Thyroid gland (tissue), 4 donors: ENCODE measurements around the gene ABHD18. TPM values are rescaled to one million over a fixed set of nuclear protein-coding genes. Genes with fewer than 3 reads are reported as not detected.

ENCODE experiments used
- DNase-seq, 2 donors: peaks; one replicate each; pipeline ENCODE4 v3.0.0-alpha.2; 2019
- H3K27ac ChIP-seq, 3 donors: fragments of 200-600 bp; sonication (generic); 1 replicate in 2 of 3; 2 replicates in 1 of 3; pipeline ENCODE4 v1.5.1; 2016 to 2019; ENCODE audit warnings: mild to moderate bottlenecking in 1 of 3, moderate library complexity in 1 of 3
- H3K27me3 ChIP-seq: fragments of 200-600 bp; sonication (generic); one replicate; pipeline ENCODE4 v1.5.1; 2019
- H3K36me3 ChIP-seq, 2 donors: fragments of 200-600 bp; sonication (generic); one replicate each; pipeline ENCODE4 v1.5.1; 2016 to 2019
- H3K4me1 ChIP-seq, 2 donors: fragments of 200-600 bp; sonication (generic); one replicate each; pipeline ENCODE4 v1.5.1; 2017 to 2019
- H3K4me3 ChIP-seq, 3 donors: fragments of 200-600 bp; sonication (generic); replicated peaks in 1 of 3; 1 replicate in 2 of 3; 2 replicates in 1 of 3; pipeline ENCODE4 v1.5.1; 2016; ENCODE audit warnings: mild to moderate bottlenecking in 1 of 3
- H3K9me3 ChIP-seq: fragments of 200-600 bp; sonication (generic); one replicate; pipeline ENCODE4 v1.5.1; 2017
- CTCF ChIP-seq, 6 experiments: fragments of 200-600 bp in 3 of 6; fragments of 450-650 bp in 3 of 6; sonication (generic) in 3 of 6; IDR thresholded peaks; one replicate each; pipeline ENCODE4 v1.5.1; 2016 to 2019; ENCODE audit warnings: antibody characterized with exemption in 6 of 6, mild to moderate bottlenecking in 2 of 6, inconsistent platforms in 1 of 6, moderate library complexity in 1 of 6
- POLR2A ChIP-seq, 2 donors: fragments of 450-650 bp; IDR thresholded peaks; one replicate each; pipeline ENCODE4 v1.6.1; 2017; ENCODE audit warnings: antibody characterized with exemption in 2 of 2, mild to moderate bottlenecking in 2 of 2, moderate library complexity in 1 of 2
- WGBS, 2 donors: methylation state at CpG; one replicate each; pipeline ENCODE4 v1.1.5; 2017; 5-methylcytosine and 5-hydroxymethylcytosine counted together
- intact Hi-C: fragments of 100-400 bp; cut with DNase I; formaldehyde crosslinking; loops from one replicate; pipeline ENCODE4 v1.15.1; 2023
- total RNA-seq, 4 donors: library from RNA; depleted of rRNA; stranded (reverse); fragments of >200 nt; gene quantifications; one replicate each; pipeline ENCODE4 v1.2.3, GENCODE V29; 2016

Gene ABHD18
- total RNA-seq, 4 donors from 2014 or later: 14.6 to 28.2 (median 18.5) TPM

- 97 to 98% methylated on average over 5 of the region's 5 CpGs for WGBS, 2 donors
- no peaks in the 10 kb centered on the region for H3K4me1 ChIP-seq
- no peak for DNase-seq
- H3K27me3 ChIP-seq: no peaks in the 10 kb centered on the region
- H3K4me3 ChIP-seq: no peak overlapping the region
- H3K9me3 ChIP-seq: no peaks in the 10 kb centered on the region
- intact Hi-C loops: no loop called here
- TF ChIP-seq CTCF (IDR thresholded peaks at IDR 0.05) (no peak), POLR2A (IDR thresholded peaks at IDR 0.05) (no peak)
- no peak overlapping the region for H3K27ac ChIP-seq
- H3K36me3 ChIP-seq: no peaks in the 10 kb centered on the region
Measured at GRCh38 chr4:128006592-128006991, 41.4 kb downstream of the ABHD18 start.

- Histone ChIP-seq H3K4me1 (no peaks in the 10 kb centered on the region), H3K27me3 (no peaks in the 10 kb centered on the region), H3K4me3 (no peak overlapping the region), H3K36me3 (peaks cover 0 to 6% of the 10 kb centered on the region in 2 donors), H3K9me3 (no peaks in the 10 kb centered on the region), H3K27ac (no peak overlapping the region)
- intact Hi-C loops: no loop called here
- no peak for DNase-seq
- TF ChIP-seq POLR2A (IDR thresholded peaks at IDR 0.05) (no peak), CTCF (IDR thresholded peaks at IDR 0.05) (no peak)
- WGBS, 2 donors: 79 to 81% methylated on average over 3 of the region's 3 CpGs
Measured at GRCh38 chr4:128009428-128009827, 44.2 kb downstream of the ABHD18 start.

GRCh38 chr4:128025319-128025718 is 60.1 kb downstream of the ABHD18 start:
- DNase-seq: no peak
- Histone ChIP-seq H3K36me3 (peaks cover 20 to 27% of the 10 kb centered on the region in 2 donors), H3K27me3 (no peaks in the 10 kb centered on the region), H3K4me1 (no peaks in the 10 kb centered on the region), H3K27ac (no peak overlapping the region), H3K4me3 (no peak overlapping the region), H3K9me3 (no peaks in the 10 kb centered on the region)
- TF ChIP-seq CTCF (IDR thresholded peaks at IDR 0.05): no peak
- TF ChIP-seq POLR2A (IDR thresholded peaks at IDR 0.05): no peak
- intact Hi-C loops: no loop called here

- H3K9me3 ChIP-seq: no peaks in the 10 kb centered on the region
- H3K27ac ChIP-seq: no peak overlapping the region
- intact Hi-C loops: no loop called here
- H3K36me3 ChIP-seq: peaks cover 5 to 9% of the 10 kb centered on the region in 2 donors
- TF ChIP-seq POLR2A (IDR thresholded peaks at IDR 0.05) (no peak), CTCF (IDR thresholded peaks at IDR 0.05) (no peak)
- no peaks in the 10 kb centered on the region for H3K27me3 ChIP-seq
- no peak for DNase-seq
- no peaks in the 10 kb centered on the region for H3K4me1 ChIP-seq
- no peak overlapping the region for H3K4me3 ChIP-seq
- 94 to 98% methylated on average over 4 of the region's 4 CpGs for WGBS, 2 donors
Measured at GRCh38 chr4:128029907-128030306, 64.7 kb downstream of the ABHD18 start.

- no peaks in the 10 kb centered on the region for H3K4me1 ChIP-seq
- H3K27me3 ChIP-seq: no peaks in the 10 kb centered on the region
- no peak overlapping the region for H3K27ac ChIP-seq
- TF ChIP-seq CTCF (IDR thresholded peaks at IDR 0.05): no peak
- TF ChIP-seq POLR2A (IDR thresholded peaks at IDR 0.05): no peak
- no peak overlapping the region for H3K4me3 ChIP-seq
- intact Hi-C loops: no loop called here
- no peaks in the 10 kb centered on the region for H3K9me3 ChIP-seq
- no peak for DNase-seq
- WGBS, 2 donors: 84 to 94% methylated on average over 3 of the region's 3 CpGs
- peaks cover 0 to 6% of the 10 kb centered on the region in 2 donors for H3K36me3 ChIP-seq
Measured at GRCh38 chr4:128031756-128032384, 66.7 kb downstream of the ABHD18 start.
